Measurements from ENCODE around the gene TPI1.
"Not testable (repeated sequence)": the region's sequence is repeated elsewhere in the genome, so short reads cannot be mapped to it uniquely, and the experiment has no call there.

TPI1 gene

GRCh38 chr12:6890789-6891645, 23.7 kb downstream of the TPI1 start:
- DNase-seq (ENCODE audit: low read depth, low spot score), result peak; percentile 93

DNA sequence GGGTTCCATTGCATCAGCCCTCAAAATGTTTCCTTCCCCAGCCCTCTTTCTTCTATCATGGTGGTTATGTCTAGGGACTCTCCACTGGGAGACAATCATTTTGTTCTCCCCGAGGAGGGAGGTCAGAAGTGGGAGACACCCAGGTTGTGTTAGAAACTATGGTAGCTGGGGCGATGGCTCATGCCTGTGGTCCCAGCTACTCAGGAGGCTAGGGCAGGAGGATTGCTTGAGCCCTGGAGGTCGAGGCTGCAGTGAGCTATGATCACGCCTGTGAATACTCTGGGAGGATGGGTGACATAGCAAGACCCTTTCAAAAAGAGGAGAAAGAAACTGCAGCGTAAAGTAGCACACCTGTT, 24.3 kb downstream of the TPI1 start:
- DNase-seq (ENCODE audit: low read depth, low spot score), result no peak

GRCh38 chr12:6892683-6893082, 25.4 kb downstream of the TPI1 start:
- not testable (repeated sequence) for DNase-seq (ENCODE audit: low read depth, low spot score)

GRCh38 chr12:6894321-6894720, 27.0 kb downstream of the TPI1 start:
- no peak for DNase-seq (ENCODE audit: low read depth, low spot score)

- DNase-seq (ENCODE audit: low read depth, low spot score), result no peak
These were observed 29.6 kb downstream of the TPI1 start for GRCh38 chr12:6896846-6897435.

DNA sequence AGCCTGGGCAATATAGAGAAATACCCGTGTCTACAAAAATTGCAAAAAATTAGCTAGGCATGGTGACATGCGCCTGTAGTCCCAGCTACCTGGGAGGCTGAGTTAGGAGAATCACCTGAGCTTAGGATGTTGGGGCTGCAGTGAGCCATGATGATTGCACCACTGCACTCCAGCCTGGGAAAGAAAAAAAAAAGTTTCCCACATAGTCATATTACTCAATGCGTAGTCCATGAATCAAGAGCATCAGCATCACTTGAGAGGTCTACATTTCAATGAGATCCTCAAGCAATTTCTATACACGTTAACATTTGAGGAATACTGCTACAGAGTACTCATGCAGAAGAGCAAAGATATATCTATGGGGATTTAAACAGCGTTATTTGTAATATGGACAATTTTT, 32.1 kb downstream of the TPI1 start:
- DNase-seq (ENCODE audit: low read depth, low spot score), result no peak

DNA sequence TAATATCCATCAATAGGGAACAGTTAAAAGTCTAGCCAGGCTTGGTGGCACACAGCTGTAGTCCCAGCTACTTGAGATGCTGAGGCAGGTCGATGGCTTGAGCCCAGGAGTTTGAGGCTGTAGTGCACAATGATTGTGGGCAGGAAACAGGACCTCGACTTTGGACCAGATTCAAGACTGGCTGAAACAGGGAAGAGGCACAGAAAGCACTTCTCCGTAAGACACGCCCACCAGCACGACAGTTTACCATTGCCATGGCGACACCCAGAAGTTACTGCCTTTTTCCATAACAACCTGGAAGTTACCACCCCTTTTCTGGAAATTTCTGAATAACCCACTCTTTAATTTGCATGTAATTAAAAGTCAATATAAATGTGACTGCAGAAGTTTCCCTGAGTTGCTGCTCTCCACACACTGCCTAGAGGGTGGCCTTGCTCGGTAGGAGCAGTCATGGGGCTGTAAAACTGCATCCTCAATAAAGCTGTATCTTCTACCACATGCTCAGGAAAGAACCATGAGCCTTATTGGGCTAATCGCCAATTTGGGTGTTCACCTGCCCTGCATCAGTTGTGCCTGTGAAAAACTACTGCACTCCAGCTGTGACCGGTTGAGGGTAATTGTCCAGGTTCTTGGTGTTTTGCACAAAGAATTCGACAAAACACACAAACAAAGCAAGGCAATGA, 32.6 kb downstream of the TPI1 start:
- no peak for DNase-seq (ENCODE audit: low read depth, low spot score)

DNA sequence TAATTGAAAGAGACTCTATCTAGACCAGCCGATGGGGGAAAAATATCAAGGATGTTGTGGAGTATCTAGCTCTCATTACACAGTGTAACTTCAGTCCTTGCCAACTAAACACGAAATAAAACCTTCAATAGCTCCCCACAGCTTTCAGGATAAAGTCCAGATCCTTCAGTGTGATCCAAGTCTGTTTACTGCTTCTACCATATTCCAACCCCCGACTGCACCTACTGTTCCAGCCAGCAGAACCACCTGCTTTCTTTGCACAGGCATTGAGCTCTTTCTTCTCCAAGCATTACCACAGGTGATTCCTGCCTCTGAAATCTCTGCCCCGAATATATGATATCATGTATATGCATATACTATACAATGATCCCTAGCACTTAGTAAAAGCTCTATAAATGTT, 35.1 kb downstream of the TPI1 start:
- no peak for DNase-seq (ENCODE audit: low read depth, low spot score)

GRCh38 chr12:6903722-6904121, 36.4 kb downstream of the TPI1 start:
- no peak for DNase-seq (ENCODE audit: low read depth, low spot score)

- peak; percentile 89 for DNase-seq (ENCODE audit: low read depth, low spot score)
These were observed 37.2 kb downstream of the TPI1 start, which contains the start of gene LRRC23 for GRCh38 chr12:6904280-6905276. TSS of gene LRRC23 (plus strand) at chr12:6904822. CDS start at chr12:6905634, 812 bp downstream.

GRCh38 chr12:6905414-6906040, 38.2 kb downstream of the TPI1 start:
- no peak for DNase-seq (ENCODE audit: low read depth, low spot score)

DNA sequence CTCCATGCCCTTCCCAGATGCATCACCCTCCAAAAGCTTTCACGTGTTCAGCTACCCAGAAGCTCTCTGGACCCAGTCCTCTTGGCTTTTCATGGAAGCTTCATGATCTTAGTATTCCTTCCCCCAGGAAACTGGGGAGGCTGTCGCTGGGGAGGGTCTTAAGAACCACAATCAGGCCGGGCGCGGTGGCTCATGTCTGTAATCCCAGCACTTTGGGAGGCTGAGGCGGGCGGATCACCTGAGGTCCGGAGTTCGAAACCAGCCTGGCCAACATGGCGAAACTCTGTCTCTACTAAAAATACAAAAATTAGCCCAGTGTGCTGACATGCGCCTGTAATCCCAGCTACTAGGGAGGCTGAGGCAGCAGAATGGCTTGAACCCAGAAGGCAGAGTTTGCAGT, 40.8 kb downstream of the TPI1 start:
- DNase-seq (ENCODE audit: low read depth, low spot score), result not testable (repeated sequence)

- no peak for DNase-seq (ENCODE audit: low read depth, low spot score)
These were observed 42.3 kb downstream of the TPI1 start for GRCh38 chr12:6909421-6910145.

- DNase-seq (ENCODE audit: low read depth, low spot score), result no peak
These were observed 45.0 kb downstream of the TPI1 start for GRCh38 chr12:6912164-6912935.

- DNase-seq (ENCODE audit: low read depth, low spot score), result no peak
These were observed 47.1 kb downstream of the TPI1 start, which contains the start of gene ENO2 for GRCh38 chr12:6914246-6914946. TSS of gene ENO2 (plus strand) at chr12:6914580. CDS start at chr12:6915833, 1,253 bp downstream.

GRCh38 chr12:6914947-6915788, 47.8 kb downstream of the TPI1 start:
- no peak for DNase-seq (ENCODE audit: low read depth, low spot score)

DNA sequence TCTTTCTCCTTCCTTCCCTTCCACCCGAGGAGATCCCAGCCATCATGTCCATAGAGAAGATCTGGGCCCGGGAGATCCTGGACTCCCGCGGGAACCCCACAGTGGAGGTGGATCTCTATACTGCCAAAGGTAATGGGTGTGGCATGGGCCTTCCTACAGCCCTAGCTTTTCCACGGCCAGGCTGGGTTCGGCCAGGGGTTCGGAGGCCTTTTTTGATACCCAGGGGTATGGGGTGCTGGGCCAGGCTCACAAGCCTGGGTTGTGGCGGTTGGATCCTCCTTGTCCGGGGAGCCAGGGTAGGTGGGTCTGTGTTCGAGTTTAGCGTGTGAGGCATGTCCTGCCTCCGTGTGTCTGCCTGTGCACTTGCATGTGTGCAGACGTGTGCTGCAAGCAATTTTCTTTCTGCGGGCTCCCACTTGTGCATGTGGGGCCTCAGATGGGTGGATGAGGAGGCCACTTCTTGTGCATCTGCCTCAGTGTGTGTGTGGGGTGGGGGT, 48.5 kb downstream of the TPI1 start:
- no peak for DNase-seq (ENCODE audit: low read depth, low spot score)
